Chondrocyte (in vitro differentiated cells): ENCODE data around the gene TSC2. TPM values are rescaled to one million over a fixed set of nuclear protein-coding genes. Genes with fewer than 3 reads are reported as not detected.

ENCODE experiments used
- DNase-seq: peaks from one replicate; pipeline ENCODE4 v3.0.0; 2021; ENCODE audit warnings: mixed read lengths, low spot score
- H3K27ac Mint-ChIP-seq: one replicate; pipeline ENCODE4 v1.8.0; 2021; ENCODE audit warnings: mild to moderate bottlenecking, moderate library complexity, mixed read lengths; ENCODE audit not compliant: unreplicated experiment
- H3K27me3 Mint-ChIP-seq: 2 replicates; pipeline ENCODE4 v1.8.0; 2021; ENCODE audit warnings: low read depth, mixed read lengths
- H3K36me3 Mint-ChIP-seq: 2 replicates; pipeline ENCODE4 v1.8.0; 2021; ENCODE audit warnings: low read depth, mixed read lengths
- H3K4me1 Mint-ChIP-seq: 2 replicates; pipeline ENCODE4 v1.8.0; 2021; ENCODE audit warnings: low read depth, mild to moderate bottlenecking, mixed read lengths
- H3K4me3 Mint-ChIP-seq: one replicate; pipeline ENCODE4 v1.8.0; 2021; ENCODE audit warnings: mild to moderate bottlenecking, moderate library complexity, mixed read lengths; ENCODE audit not compliant: unreplicated experiment
- H3K9me3 Mint-ChIP-seq: 2 replicates; pipeline ENCODE4 v1.8.0; 2021; ENCODE audit warnings: low read depth, mixed read lengths
- CTCF ChIP-seq: fragments of 200-600 bp; sonication (generic); IDR thresholded peaks from 2 replicates; pipeline ENCODE4 v1.5.0; 2021; ENCODE audit warnings: antibody characterized with exemption, mild to moderate bottlenecking, moderate library complexity
- total RNA-seq: library from RNA; stranded (reverse); gene quantifications from 3 replicates; pipeline ENCODE4 v1.2.1, GENCODE V29; 2021

TSC2 gene
- total RNA-seq, 1 donor from 2014 or later = 108 TPM

DNA sequence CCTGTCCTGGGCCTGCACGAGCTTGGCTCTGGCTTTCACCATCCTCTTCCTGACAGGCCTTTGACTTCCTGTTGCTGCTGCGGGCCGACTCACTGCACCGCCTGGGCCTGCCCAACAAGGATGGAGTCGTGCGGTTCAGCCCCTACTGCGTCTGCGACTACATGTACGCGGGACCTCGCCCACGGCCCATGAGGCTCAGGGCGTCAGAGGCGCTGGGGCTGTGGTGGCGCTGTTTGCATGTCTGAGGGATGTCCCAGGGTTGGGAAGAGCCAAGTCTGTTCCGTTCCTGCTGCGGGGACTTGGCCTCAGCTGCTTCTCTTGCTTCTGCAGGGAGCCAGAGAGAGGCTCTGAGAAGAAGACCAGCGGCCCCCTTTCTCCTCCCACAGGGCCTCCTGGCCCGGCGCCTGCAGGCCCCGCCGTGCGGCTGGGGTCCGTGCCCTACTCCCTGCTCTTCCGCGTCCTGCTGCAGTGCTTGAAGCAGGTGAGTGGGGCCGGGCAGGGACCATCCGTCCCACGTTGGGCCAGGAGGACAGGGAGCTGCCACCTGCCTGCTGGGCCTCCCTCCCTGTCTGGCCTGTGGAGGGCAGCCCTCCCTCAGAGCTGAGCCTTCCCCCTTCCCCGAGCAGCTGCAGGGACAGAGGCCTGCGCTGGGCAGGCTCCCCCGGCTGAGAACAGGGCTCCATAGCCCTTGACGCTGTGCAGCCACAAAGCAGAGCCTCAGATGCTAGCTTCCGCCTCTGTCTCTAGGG, 23.8 kb downstream of the TSC2 start:
- Mint-ChIP-seq H3K4me3 (no peak overlapping the region), H3K27ac (no peak overlapping the region), H3K4me1 (no peaks in the 10 kb centered on the region), H3K9me3 (no peaks in the 10 kb centered on the region), H3K36me3 (peaks cover 24% of the 10 kb centered on the region), H3K27me3 (no peaks in the 10 kb centered on the region)
- TF ChIP-seq CTCF = no peak
- DNase-seq = no peak

DNA sequence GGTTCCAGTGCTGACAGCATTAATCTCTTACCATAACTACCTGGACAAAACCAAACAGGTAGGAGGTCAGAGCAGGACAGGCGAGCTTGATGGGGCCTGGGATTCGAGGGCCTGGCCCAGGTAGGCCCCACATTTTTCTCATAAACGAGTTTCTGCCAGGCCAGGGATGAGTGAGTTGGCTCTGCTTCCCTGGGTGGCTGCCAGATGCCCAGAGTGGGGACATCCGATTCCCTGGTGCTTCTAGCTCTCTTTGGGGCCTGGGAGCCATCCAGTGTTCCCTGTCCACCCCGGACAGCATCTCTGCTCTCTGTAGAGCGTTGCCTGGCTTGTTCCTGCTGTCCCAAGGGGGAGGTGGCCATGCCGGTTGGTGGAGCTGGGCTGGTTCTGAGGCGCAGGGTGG, 25.1 kb downstream of the TSC2 start:
- H3K9me3 Mint-ChIP-seq = no peaks in the 10 kb centered on the region
- no peaks in the 10 kb centered on the region for H3K4me1 Mint-ChIP-seq
- no peak overlapping the region for H3K27ac Mint-ChIP-seq
- no peak for TF ChIP-seq CTCF
- H3K4me3 Mint-ChIP-seq = no peak overlapping the region
- no peaks in the 10 kb centered on the region for H3K27me3 Mint-ChIP-seq
- H3K36me3 Mint-ChIP-seq = peaks cover 22% of the 10 kb centered on the region
- DNase-seq = no peak

DNA sequence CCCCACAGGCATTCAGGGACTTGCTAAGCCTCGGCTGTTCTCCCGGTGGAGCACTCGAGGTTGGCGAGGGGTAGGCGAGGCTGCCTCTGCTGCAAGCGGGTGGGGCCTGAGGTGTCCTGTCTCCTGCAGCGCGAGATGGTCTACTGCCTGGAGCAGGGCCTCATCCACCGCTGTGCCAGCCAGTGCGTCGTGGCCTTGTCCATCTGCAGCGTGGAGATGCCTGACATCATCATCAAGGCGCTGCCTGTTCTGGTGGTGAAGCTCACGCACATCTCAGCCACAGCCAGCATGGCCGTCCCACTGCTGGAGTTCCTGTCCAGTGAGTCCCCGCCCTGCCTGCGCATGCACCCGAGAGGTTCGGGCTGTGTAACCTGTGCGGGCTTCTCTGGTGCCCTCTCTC, 26.3 kb downstream of the TSC2 start:
- no peak overlapping the region for H3K27ac Mint-ChIP-seq

GRCh38 chr16:2075631-2076030, 27.8 kb downstream of the TSC2 start:
- peaks cover 14% of the 10 kb centered on the region for H3K36me3 Mint-ChIP-seq
- DNase-seq = no peak
- no peak overlapping the region for H3K27ac Mint-ChIP-seq
- H3K4me3 Mint-ChIP-seq = no peak overlapping the region
- TF ChIP-seq CTCF = no peak
- H3K27me3 Mint-ChIP-seq = no peaks in the 10 kb centered on the region
- H3K9me3 Mint-ChIP-seq = no peaks in the 10 kb centered on the region
- no peaks in the 10 kb centered on the region for H3K4me1 Mint-ChIP-seq

More for the DNA sequence above, 26.3 kb downstream of the TSC2 start:
- no peak for TF ChIP-seq CTCF
- Mint-ChIP-seq H3K27me3 (no peaks in the 10 kb centered on the region), H3K9me3 (no peaks in the 10 kb centered on the region), H3K4me3 (no peak overlapping the region), H3K4me1 (no peaks in the 10 kb centered on the region), H3K36me3 (peaks cover 18% of the 10 kb centered on the region)
- DNase-seq = no peak

DNA sequence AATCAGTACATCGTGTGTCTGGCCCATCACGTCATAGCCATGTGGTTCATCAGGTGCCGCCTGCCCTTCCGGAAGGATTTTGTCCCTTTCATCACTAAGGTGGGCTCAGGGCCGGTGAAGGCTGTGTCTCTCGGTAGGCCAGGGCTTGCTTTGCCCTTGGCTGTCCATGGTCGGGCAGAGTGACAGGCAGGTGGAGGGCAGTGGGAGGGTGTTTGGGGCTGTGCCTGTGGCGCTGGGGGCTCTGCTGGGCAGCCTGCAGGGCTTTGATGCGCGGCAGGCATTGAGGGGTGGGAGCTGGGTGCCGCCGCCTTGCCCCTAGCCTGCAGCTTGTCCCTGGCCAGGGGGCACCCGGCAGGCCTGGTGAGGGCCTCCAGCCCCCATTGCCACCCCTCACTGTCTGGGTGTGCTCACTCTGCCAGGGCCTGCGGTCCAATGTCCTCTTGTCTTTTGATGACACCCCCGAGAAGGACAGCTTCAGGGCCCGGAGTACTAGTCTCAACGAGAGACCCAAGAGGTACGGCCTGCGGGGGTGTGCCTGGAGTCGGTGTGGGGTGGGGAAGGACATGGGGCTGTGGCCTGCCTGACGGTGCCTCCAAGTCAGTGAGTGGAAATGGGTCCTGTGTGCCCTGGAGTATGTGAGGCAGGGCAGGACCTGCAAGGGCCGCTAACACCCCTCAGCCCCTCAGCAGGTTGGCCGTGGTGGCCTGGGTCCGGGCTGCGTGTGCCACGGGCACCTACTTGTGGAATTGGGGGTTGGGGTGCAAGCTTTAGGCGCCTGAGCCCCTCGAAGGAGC, 28.5 kb downstream of the TSC2 start:
- no peak for TF ChIP-seq CTCF
- Mint-ChIP-seq H3K27ac (no peak overlapping the region), H3K36me3 (peaks cover 14% of the 10 kb centered on the region), H3K4me1 (no peaks in the 10 kb centered on the region), H3K27me3 (no peaks in the 10 kb centered on the region), H3K4me3 (no peak overlapping the region), H3K9me3 (no peaks in the 10 kb centered on the region)
- DNase-seq = no peak
